Ureter (tissue), 1 donor: ENCODE results near the gene ZNF506. TPM values are rescaled to one million over a fixed set of nuclear protein-coding genes. Genes with fewer than 3 reads are reported as not detected.
"Not testable (repeated sequence)": the region's sequence is repeated elsewhere in the genome, so short reads cannot be mapped to it uniquely, and the experiment has no call there.

ENCODE experiments used
- DNase-seq: peaks from one replicate; pipeline ENCODE4 v3.0.0-alpha.2; 2020; ENCODE audit warnings: low spot score
- total RNA-seq: library from RNA; stranded (reverse); gene quantifications from one replicate; pipeline ENCODE4 v1.2.4, GENCODE V29; 2023
- donor health status: DM: yes; HTN: yes; CAD: no.

ZNF506 gene
- total RNA-seq: 57.1 TPM

DNA sequence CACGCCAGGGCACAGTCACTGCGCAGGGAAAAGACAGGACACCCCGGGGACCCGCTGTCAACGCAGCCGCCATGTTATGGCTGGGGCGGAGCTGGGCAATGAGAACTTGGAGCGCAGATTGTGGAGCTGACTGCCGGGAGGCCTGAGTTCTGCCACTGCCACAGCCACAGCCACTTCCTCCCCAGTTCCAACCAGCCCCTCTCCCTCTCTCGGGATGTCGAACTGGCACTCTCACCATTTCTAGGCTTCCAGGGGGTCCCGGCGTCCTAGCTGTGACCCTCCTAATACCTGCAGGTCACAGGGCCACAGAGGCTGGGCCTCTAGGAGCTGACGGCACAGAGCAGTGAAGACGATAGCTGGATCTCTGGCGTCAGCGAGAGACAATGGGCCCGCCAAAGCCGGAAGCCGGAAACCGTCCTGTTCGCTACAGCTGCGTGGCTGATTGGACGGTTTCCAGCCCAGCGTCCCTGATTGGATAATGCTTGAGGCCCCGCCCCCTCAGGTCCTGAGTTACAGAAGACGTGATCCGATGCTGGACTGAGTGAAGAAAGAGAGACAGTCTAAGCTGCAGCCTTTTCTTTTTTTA, at the start of gene ZNF506:
TSS of gene ZNF506 (minus strand) at position 385 of the 586 bp plus-strand sequence. CDS start at position 238, 147 bp downstream.
- DNase-seq: peak; percentile 100

DNA sequence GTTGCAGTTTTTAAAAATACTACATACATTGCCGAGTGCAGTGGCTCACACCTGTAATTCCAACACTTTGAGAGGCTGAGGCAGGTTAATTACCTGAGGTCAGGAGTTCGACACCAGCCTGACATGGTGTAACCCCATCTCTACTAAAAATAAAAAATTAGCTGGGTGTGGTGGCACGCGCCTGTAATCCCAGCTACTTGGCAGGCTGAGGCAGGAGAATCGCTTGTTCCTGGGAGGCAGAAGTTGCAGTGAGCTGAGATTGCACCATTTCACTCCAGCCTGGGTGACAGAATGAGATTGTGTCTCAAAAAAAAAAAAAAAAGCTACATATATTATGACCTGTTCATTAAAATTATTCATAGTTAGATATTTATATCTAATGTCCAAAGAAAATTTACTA, 48.5 kb upstream of the ZNF506 start:
- not testable (repeated sequence) for DNase-seq

DNA sequence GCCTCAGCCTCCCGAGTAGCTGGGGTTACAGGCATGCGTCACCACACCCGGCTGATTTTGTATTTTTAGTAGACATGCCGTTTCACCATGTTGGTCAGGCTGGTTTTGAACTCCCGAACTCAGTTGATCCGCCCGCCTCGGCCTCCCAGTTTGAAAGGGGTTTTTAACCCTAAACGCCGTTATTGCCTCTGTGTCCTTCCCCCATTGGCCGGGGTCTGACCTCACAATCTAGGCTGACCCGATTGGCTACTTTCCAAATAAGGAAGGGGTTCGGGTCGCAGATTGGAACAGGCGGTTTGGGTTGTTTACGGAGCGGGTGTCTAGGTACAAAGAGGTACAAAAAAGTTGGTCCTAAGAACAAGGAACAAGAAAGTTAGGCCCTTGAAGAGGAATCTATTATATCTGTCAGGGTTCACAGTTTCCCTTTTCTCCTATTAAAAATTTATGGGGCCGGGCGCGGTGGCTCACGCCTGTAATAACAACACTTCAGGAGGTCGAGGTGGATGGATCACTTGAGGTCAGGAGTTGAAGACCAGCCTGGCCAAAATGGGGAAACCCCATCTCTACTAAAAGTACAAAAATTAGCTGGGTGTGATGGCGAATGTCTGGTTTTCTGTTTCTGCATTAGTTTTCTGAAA, 45.2 kb upstream of the ZNF506 start:
- DNase-seq: peak; percentile 45

DNA sequence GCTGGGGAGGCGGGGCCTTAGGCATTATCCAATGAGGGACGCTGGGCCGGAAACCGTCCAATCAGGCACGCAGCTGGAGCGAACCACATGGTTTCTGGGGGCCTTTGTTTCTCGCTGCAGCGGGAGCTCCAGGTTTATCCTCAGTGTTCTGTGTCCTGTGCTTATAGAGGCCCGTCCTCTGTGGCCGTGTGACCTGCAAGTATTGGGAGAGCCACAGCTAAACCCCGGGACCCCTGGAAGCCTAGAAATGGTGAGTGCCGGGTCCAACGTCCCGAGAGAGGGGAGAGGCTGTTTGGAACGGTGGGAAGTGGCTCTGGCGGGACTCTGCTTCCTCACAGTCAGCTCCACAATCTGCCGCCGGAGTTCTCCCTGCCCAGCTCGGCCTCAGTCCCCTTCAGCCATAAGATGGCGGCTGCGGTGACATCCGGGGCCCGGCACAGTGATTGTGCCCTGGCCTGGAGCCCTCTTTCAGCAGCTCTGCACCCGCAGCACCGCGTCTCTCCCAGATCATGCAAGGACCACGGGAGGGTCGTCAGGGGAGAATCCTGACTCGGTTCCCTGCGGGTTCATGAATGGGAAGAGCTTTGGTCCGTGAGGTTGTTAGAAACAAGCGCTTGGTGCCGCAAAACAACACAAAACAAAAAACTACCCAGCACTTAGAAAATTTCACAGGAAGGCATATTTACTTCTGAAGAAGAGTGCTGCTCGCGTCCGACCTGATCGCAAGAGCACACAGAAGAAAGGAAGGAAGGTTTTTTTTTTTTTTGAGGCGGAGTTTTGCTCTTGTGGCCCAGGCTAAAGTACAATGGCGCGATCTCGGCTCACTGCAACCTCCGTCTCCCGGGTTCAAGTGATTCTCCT, 44.4 kb upstream of the ZNF506 start, which contains the start of gene ZNF253:
TSS of gene ZNF253 (plus strand) at position 133 of the 861 bp plus-strand sequence. CDS start at position 248, 115 bp downstream.
- peak; percentile 98 for DNase-seq

DNA sequence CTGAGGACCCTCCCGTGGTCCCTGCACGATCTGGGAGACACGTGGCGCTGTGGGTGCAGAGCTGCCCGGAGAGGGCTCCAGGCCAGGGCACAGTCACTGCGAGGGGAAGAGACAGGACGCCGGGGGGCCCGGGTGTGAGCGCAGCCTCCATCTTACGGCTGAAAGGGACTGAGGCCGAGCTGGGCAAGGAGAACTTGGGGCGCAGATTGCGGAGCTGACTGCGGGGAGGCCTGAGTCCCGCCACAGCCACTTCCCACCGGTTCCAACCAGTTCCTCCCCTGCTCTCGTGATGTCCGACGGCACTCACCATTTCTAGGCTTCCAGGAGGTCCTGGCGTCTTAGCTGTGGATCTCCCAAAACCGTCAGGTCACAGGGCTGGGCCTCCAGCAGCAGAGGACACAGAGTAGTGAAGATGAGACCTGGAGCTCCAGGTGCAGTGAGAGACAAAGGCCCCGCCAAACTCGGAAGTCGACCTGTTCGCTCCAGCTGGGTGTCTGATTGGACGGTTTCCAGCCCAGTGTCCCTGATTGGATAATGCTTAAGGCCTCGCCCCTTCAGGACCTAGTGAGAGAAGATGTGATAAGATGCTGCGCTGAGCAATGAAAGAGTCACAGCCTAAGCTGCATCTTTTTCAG, 39.3 kb upstream of the ZNF506 start:
- DNase-seq: peak; percentile 70

DNA sequence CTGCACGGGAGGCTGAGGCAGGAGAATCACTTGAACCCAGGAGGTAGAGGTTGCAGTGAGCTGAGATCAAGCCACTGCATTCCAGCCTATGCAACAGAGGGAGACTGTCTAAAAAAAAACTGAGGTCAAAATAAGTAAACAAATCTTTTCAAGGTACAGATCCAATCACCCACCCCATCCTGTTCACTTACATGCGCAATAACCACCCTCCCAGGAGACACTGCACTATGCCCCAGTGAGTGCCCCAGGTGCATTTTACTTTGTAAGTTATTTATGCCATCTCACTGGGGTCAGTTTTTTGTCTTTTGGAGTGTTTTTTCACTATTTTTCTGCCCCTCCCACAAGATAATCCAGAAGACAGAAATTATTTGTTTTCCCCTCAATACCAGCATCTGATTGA, 37.2 kb upstream of the ZNF506 start:
- no peak for DNase-seq

DNA sequence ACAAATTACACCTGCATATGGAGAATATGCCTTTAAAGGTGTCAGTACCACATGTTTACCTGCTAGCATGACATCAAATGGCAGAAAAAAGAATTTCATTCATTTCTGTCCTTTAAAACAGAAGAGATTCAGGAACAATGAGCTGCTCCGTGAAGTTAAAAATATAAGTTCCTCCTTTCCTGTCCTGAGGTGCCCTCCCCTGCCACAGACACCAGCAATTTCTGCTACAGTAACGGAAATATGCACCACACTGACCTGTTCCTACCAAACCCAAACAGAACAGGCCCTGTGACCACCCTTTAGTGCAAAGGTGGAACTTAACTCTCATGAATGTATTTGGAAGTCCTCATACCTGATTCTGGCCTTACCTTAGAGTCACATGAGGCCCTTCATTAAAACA, 30.2 kb upstream of the ZNF506 start:
- DNase-seq: not testable (repeated sequence)

DNA sequence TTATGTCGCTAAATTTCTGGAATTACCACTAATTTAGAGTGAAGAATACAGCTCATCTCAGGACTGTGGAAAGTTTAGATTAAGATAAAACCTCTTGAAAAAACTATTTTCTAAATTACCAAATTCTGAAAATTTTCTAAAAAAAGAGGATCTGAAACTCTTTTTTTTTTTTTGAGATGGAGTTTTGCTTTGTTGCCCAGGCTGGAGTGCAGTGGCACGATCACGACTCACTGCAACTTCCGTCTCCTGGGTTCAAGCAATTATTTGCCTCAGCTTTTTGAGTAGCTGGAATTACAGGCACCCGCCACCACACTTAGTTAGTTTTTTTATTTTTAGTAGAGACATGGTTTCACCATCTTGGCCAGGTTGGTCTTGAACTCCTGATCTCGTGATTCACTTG, 27.5 kb upstream of the ZNF506 start:
- no peak for DNase-seq

DNA sequence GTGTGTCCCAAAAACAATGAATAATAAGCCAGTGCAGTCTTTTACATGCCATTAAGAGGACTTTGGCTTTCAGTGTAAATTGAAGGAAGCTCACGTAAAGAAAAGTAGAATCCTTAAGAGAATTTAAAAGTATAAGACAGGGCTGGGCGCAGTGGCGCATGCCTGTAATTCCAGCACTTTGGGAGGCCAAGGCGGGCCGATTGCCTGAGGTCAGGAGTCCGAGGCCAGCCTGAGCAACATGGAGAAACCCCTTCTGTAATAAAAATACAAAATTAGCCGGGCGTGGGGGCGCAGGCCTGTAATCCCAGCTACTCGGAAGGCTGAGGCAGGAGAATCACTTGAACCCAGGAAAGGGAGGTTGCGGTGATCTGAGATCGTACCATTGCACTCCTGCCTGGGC, 26.2 kb upstream of the ZNF506 start:
- DNase-seq: no peak

DNA sequence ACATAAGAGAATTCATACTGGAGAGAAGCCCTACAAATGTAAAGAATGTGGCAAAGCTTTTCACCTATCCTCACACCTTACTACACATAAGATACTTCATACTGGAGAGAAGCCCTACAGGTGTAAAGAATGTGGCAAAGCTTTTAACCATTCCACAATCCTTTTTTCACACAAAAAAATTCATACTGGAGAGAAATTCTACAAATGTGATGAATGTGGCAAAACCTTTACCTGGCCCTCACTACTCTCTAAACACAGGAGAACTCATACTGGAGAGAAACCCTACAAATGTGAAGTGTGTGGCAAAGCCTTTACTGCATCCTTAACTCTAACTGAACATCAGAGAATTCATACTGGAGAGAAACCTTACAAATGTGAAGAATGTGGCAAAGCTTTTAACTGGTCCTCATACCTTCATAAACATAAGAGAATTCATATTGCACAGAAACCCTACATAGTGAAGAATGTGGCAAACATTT, 14.0 kb upstream of the ZNF506 start:
- DNase-seq: no peak

DNA sequence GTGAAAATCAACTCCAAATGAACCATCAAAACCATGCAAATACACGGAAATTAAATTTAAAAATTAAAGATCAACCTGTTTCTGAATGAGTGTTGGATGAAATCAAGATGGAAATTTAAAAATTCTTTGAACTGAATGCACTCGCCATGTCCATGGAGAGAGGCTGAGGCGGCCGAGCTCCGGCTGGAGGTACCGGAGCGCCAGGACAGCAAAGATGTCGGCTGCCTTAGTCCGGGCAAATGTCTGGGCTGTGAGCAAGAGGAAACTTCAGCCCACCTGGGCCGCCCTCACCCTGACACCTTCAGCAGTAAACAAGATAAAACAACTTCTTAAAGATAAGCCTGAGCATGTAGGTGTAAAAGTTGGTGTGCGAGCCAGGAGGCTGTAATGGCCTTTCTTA, 5.3 kb upstream of the ZNF506 start:
- no peak for DNase-seq

DNA sequence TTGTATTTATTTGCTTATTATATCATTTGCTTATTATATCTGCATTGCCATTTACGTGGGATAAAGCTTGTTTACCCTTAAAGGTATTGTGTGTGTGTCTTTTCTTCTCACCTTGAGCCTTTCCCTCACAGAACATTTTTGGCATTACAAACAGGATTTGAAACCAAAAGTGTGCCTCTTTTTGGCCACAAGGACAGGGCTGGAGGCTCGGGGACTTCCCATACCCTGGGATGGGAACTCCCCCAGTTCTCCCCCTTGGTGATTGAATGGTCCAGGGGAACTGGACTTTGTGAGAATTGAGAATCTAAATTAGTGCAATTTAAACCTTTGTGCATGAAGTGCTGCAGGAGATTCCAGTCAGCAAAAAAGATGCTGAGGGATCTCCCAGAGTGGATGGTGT, 2.4 kb upstream of the ZNF506 start:
- DNase-seq: no peak

DNA sequence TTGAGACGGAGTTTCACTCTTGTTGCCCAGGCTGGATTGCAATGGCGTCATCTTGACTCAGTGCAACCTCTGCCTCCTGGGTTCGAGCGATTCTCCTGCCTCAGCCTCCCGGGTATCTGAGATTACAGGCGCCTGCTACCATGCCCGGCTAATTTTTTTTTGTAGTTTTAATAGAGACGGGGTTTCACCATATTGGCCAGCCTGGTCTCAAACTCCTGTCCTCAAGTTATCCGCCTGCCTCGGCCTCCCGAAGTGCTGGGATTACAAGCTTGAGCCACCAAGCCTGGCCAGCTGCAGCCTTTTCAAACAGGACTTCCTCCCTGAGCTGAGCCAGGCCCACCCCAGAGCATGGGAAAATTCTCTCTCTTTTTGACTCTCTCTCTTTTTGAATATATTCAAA, 426 bp upstream of the ZNF506 start:
- not testable (repeated sequence) for DNase-seq

DNA sequence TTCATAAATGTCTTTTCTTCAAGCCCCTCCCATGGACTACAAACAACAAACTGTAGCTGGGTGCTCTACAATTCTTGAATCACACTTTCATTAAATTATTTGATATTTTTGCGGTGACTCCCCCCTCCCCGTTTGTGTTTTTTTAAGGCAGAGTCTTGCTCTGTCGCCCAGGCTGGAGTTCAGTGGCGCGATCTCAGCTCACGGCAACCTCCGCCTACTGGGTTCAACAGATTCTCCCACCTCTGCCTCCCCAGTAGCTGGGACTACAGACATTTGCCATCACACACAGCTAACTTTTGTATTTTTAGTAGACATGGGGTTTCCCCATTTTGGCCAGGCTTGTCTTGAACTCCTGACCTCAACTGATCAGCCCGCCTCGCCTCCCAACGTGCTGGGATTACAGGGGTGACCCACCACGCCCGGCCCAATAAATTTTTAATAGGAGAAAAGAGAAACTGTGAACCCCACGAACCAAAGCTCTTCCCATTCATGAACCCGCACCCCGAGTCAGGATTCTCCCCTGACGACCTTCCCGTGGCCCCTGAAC, 703 bp downstream of the ZNF506 start:
- DNase-seq: no peak

DNA sequence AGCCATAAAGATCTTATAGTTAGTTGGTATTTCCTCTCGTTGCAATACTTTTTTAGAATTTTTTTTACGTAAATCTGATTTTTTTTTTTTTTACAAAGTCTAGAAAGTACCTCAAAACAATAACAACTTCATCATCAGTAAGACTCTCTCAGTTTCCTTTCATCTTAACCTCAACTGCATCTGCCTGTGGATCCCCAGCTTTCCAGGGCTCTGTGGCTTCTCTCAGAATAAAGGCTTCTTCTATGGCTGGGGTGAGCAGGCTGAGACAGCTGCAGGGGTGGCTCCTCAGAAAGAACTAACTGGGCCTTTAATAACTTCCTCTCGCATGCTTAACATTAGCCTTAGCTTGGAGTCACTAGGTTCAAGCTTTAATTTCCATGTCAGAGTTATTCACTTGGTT, 4.2 kb downstream of the ZNF506 start:
- DNase-seq: no peak

DNA sequence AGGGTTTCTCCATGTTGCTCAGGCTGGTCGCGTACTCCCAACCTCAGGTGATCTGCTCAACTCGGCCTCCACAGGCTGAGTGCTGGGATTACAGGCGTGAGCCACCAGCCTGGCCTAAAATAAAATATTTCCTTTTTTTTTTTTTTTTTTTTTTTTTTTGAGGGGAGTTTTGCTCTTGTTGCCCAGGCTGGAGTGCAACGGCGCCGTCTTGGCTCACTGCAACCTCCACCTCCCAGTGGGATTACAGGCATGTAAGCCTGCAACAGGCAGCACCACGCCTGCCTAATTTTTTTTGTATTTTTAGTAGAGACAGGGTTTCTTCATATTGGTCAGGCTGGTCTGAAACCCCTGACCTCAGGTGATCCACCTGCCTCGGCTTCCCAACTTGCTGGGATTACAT, 4.9 kb downstream of the ZNF506 start:
- no peak for DNase-seq

DNA sequence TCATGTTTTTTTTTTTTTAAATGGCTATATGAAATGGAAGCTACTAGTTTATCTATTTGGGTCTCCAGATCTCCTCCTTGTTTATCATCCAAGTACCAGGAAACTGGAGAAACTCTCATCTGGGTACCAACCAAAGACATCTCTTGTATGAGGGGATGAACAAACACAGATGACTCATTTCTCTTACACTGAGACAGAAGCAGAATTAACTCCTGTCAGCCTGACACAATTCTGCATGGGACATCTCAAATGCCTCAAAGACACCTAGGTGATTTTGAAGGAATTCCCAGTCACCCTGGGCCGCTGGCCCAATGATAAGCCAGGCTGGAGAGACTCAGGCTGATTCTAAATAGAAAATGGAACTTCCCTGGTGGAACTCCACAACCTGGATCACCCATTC, 9.6 kb downstream of the ZNF506 start:
- DNase-seq: not testable (repeated sequence)

DNA sequence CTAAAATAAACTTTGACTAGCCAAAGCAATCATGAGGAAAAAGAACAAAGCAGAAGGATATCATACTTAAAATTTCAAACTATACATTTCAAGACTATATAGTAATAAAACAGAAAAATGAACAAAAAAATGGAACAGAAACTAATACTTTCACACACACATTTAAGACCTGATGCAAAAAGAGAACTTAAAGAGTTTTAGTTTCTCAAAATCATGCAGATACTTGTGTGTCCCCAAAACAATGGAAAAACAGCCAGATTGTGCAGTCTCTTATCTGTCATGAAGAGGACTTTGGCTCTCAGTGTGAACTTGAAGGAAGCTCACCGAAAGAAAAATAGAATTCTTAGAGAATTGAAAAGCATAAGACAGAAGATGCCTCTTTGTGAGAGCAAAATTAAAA, 16.1 kb downstream of the ZNF506 start:
- DNase-seq: no peak

DNA sequence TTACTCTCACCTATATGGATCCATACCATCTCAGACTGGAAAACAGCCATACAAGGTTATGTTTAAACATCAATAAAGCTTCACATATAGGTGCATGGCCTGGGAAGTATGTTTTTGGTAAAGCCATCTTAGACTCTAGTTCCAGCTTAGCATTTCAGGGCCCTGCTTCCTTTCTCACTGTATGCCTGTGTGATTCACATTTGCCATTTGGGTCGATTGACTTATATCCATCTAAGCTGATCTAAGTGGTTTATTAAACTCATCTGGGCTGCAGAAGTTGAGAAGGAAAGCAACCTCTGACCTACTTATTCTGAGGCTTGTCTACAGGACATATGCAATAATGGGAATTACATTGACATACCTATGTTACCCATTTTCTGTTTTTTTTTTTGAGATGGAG, 33.5 kb downstream of the ZNF506 start:
- no peak for DNase-seq

DNA sequence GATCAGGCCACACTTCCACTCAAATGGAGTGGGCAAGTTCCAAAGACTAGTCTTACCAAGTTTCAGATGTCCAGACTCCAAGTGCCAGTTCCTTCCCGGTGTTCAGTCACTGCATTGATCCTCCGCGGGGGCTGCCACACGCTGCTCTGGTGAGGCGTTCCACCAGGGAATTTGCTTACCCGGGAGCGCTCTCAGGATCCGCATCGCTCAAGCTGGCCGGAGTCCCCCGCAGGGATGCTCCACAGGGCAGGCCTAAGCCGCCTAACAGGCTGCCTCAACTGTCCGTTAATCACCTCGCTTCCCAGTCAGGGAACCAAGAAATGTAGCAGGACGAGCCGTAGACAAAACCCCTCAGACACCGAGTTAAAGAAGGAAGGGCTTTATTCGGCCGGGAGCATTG, 36.1 kb downstream of the ZNF506 start:
- not testable (repeated sequence) for DNase-seq

DNA sequence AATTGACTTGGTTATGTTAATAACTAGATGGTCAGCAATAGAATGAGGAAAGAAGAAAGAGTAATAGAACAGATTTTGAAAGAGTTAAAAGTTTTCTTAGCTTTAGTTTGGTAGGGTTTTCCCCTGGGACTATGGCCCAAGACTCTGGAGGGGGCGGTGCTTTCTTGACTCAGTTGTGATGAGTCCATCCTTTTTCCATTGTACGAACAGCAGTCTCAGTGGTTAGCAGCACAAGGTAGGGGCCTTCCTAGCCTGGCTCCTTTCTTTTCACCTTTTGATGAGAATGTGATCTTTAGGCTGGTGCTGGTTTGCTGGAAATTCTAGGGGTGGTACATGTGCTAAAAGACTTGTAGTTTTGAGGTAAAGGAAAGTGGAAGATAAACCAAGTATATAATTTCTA, 38.8 kb downstream of the ZNF506 start:
- no peak for DNase-seq

DNA sequence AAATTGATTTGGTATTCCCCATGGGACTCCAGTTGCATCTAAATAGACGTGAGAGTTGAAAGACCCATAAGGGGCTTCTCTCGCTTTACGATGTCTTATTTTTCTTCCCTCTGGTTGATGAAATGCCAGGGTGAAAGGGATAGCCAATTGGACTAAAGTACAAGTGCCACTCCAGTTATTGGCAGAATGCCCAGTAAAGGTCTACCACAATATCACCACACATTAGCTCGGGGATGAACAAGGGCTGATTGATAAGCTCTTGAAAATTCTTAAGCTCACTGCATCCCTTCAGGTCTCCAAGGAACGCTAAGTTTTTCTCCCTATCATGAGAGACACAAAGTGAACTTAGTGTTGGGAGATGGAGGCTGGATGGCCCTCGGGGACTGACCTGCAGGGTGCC, 39.8 kb downstream of the ZNF506 start:
- DNase-seq: not testable (repeated sequence)
